BJ (cell line): Measurements from ENCODE around the gene ZWILCH. TPM values are rescaled to one million over a fixed set of nuclear protein-coding genes. Genes with fewer than 3 reads are reported as not detected.

ENCODE experiments used
- CTCF ChIA-PET: fragments of 350-600 bp; formaldehyde crosslinking; extraction: SDS; loops from one replicate; lab custom pipeline; 2021; ENCODE audit warnings: antibody characterized with exemption, inconsistent platforms; lab: Yijun Ruan, JAX
- POLR2A ChIA-PET: fragments of 300-600 bp; sonication (Branson Sonifier 250); formaldehyde crosslinking; extraction: SDS; loops from one replicate; lab custom pipeline; 2021; ENCODE audit warnings: antibody characterized with exemption; lab: Charles Lee
- DNase-seq: peaks from one replicate; pipeline ENCODE4 v3.0.0-alpha.2; 2011; ENCODE audit warnings: low read depth
- H3K27me3 ChIP-seq: 2 replicates; pipeline ENCODE4 v1.6.0; 2011; ENCODE audit warnings: low read length; ENCODE audit not compliant: control insufficient read depth, insufficient read depth
- H3K36me3 ChIP-seq: 2 replicates; pipeline ENCODE4 v1.5.1; 2011; ENCODE audit warnings: low read length; ENCODE audit not compliant: control insufficient read depth, insufficient read depth
- H3K4me3 ChIP-seq: 2 replicates; pipeline ENCODE4 v1.5.1; 2011; ENCODE audit warnings: low read depth, mild to moderate bottlenecking, control low read depth, low read length
- polyA plus RNA-seq: library from polyadenylated mRNA; depleted of rRNA; stranded (reverse); fragments of >200 nt; gene quantifications from 2 replicates; pipeline ENCODE4 v1.2.3, GENCODE V29; 2011
- TF ChIP-seq, protein P1 (sequence below): IDR thresholded peaks from 2 replicates; pipeline ENCODE4 v1.5.1; 2011; ENCODE audit warnings: low read depth, mild to moderate bottlenecking, control low read depth, inconsistent platforms, low read length, moderate library complexity; ENCODE audit not compliant: insufficient read depth

Gene ZWILCH
- polyA plus RNA-seq, 1 experiment, result 10.5 TPM

DNA sequence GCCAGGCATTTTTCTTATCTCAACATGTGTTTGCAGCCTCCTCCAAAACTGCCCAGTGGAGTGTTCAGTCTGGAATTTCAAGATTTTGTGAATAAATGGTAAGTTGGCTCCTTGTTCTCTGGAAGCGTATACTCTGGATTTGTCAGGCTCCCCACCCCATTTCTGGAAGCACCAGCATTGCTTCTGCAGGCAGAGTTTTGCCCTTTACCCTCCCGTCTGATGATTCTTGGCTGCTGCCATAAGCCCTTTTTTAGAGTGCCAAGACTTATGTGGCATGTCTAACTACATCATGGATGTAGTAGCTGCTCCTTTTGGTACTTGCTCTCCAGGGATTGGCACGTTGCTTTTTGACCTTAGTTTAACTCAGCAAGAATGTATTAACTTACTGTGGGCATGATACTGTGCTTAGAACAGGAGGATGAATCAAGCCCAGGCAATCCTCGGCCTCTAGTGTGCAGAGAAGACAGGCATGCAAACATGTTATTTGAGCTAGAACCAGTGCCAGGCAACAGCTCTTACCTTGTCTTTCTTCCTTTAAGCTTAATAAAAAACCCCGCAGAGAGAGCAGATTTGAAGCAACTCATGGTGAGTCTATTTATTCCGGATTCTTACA lies 15.8 kb upstream of the ZWILCH start:
- POLR2A ChIA-PET, result no interaction called here
- no peak overlapping the region for H3K4me3 ChIP-seq
- peaks cover 22% of the 10 kb centered on the region for H3K36me3 ChIP-seq
- no peak for DNase-seq
- TF ChIP-seq, protein P1, sequence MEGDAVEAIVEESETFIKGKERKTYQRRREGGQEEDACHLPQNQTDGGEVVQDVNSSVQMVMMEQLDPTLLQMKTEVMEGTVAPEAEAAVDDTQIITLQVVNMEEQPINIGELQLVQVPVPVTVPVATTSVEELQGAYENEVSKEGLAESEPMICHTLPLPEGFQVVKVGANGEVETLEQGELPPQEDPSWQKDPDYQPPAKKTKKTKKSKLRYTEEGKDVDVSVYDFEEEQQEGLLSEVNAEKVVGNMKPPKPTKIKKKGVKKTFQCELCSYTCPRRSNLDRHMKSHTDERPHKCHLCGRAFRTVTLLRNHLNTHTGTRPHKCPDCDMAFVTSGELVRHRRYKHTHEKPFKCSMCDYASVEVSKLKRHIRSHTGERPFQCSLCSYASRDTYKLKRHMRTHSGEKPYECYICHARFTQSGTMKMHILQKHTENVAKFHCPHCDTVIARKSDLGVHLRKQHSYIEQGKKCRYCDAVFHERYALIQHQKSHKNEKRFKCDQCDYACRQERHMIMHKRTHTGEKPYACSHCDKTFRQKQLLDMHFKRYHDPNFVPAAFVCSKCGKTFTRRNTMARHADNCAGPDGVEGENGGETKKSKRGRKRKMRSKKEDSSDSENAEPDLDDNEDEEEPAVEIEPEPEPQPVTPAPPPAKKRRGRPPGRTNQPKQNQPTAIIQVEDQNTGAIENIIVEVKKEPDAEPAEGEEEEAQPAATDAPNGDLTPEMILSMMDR, result no peak
- CTCF ChIA-PET, result interaction anchor here (7.9 kb wide), 1 partner anchor 9 kb away, joined by 49 read pairs; the partner anchor contains the start of gene SNAPC5
- H3K27me3 ChIP-seq, result no peaks in the 10 kb centered on the region

DNA sequence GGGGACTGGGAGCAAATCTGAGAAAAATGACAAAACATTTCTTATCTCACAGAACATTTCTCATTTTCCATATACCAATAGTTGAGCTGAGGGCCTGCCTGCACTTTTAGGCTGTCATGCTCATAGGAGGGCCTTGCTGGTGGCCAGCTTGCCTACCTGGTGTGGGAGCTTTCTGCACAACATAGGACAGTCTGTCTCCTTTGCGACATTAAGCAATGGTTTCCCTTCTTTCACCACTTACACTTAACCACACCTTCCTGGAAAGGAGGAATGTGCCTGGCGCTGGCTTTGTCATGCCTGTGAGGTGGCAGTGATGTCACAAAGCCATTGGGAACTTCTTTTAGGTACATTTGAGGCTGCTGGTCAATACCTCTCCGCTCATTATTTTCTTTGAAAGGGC lies 13.3 kb upstream of the ZWILCH start:
- TF ChIP-seq, protein P1, result no peak
- no peak for DNase-seq
- no peaks in the 10 kb centered on the region for H3K27me3 ChIP-seq
- H3K36me3 ChIP-seq, result peaks cover 16% of the 10 kb centered on the region
- ChIA-PET POLR2A (no interaction called here), CTCF (interaction anchor here (1.5 kb wide), 1 partner anchor 150 kb away, joined by 3 read pairs; no protein-coding TSS in a partner anchor)
- no peak overlapping the region for H3K4me3 ChIP-seq

DNA sequence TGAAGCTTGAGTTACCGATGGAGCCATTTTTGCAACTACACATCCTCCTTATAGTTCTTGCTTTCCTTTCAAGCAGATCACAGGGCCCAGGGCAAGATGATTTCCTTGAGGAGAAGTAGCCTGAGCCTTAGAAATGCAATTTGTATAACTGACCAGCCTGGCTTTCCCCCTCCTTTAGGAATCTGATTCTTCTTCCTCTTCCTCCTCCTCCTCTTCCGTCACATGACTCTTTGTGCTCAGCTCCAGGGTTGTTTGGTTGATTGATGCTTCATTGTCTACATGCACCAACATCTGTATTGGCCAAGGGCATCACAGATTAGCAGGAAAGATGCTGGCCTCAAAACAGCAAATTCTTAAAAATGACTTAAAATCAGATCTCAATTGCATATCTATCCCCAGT lies 10.9 kb upstream of the ZWILCH start:
- TF ChIP-seq, protein P1, result no peak

GRCh38 chr15:66496951-66497501 lies 8.1 kb upstream of the ZWILCH start:
- ChIA-PET POLR2A (no interaction called here), CTCF (interaction anchor here (0.5 to 6.0 kb wide), 27 partner anchors 10 to 789 kb away, joined by 3 to 82 read pairs (median 4); partner anchors contain the start of genes DIS3L and MAP2K1)
- TF ChIP-seq, protein P1, result no peak
- Histone ChIP-seq H3K27me3 (no peaks in the 10 kb centered on the region), H3K4me3 (peak overlapping the region; percentile 73), H3K36me3 (peaks cover 8% of the 10 kb centered on the region)
- no peak for DNase-seq

More for the DNA sequence above, 10.9 kb upstream of the ZWILCH start:
- H3K36me3 ChIP-seq, result peaks cover 13% of the 10 kb centered on the region
- POLR2A ChIA-PET, result interaction anchor here (0.5 to 0.6 kb wide), 2 partner anchors 19 to 57 kb away, joined by 3 to 9 read pairs; no protein-coding TSS in a partner anchor
- no peak overlapping the region for H3K4me3 ChIP-seq
- H3K27me3 ChIP-seq, result no peaks in the 10 kb centered on the region
- CTCF ChIA-PET, result no interaction called here
- DNase-seq, result no peak
